AG08396 (cell line): ENCODE results near the gene CYP2E1.
"Not testable (repeated sequence)": the region's sequence is repeated elsewhere in the genome, so short reads cannot be mapped to it uniquely, and the experiment has no call there.

Experiments
- DNase-seq: peaks from one replicate; pipeline ENCODE4 v3.0.0; 2012; ENCODE audit warnings: low spot score, mixed read lengths

Gene CYP2E1

GRCh38 chr10:133528845-133529575 is 1.8 kb downstream of the CYP2E1 start:
- DNase-seq, result no peak

DNA sequence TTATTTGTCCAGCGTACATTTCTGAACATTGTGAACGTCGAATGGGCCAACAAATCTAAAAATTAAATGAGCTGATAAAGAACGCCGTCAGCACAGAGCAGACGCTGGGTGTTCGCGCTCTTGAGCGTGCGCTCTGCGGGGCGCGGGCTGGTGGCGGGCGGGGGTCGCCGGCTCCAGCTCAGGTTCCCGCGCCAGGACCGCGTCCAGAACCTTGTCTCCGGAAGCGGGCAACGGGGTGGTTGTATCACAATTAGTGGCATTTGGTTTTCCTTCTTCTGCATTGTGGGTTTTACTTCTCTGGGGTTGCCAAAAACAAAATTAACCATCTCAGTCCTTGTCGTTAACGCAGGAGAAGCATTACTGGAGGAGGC is 2.4 kb downstream of the CYP2E1 start:
- DNase-seq, result no peak

DNA sequence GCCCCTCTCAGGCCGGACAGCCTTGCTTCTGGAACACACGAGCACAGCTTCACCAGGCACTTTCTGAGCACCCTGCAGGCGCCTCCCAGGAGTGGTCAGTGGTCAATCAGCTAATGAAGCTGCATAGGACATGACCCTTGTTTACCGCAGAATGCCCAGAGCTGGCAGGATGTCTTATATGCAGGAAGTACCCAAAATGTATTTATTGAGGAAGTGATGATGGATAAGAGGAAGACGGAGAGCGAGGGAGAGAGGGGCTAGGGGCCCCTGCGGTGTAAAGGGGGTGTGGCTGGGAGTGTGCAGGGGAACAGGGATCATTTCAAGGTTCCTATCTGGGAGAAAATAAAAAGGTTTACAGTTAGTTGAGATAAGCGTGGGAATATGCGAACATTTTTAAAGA is 3.3 kb downstream of the CYP2E1 start:
- DNase-seq, result no peak

GRCh38 chr10:133532871-133533270 is 5.7 kb downstream of the CYP2E1 start:
- no peak for DNase-seq

GRCh38 chr10:133534417-133534816 is 7.3 kb downstream of the CYP2E1 start:
- DNase-seq, result no peak

GRCh38 chr10:133536198-133536597 is 9.0 kb downstream of the CYP2E1 start:
- no peak for DNase-seq

- DNase-seq, result no peak
These were observed 10.7 kb downstream of the CYP2E1 start for GRCh38 chr10:133537546-133538545.

DNA sequence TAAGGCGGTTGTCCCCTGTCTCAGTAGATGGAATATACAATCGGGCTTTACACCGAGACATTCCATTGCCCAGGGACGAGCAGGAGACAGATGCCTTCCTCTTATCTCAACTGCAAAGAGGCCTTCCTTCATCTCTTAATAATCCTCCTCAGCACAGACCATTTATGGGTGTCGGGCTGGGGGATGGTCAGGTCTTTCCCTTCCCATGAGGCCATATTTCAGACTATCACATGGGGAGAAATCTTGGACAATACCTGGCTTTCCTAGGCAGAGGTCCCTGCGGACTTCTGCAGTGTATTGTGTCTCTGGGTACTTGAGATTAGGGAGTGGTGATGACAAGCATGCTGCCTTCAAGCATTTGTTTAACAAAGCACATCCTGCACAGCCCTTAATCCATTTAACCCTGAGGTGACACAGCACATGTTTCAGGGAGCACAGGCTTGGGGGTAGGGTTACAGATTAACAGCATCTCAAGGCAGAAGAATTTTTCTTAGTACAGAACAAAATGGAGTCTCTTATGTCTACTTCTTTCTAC is 14.3 kb downstream of the CYP2E1 start:
- not testable (repeated sequence) for DNase-seq

DNA sequence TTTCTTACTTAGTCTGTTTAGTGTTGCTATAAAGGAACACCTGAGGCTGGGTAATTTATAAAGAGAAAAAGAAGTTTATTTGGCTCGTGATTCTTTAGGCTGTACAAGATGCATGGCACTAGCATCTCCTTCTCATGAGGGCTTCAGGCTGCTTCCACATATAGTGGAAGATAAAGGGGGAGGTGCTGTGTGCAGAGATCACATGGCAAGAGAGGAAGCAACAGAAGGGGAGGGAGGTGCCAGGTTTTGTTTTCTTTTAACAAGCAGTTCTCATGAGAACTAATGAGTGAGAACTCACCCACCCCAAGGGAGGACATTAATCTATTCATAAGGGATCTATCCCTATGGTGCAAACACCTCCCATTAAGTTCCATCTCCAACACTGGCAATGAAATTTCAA is 17.3 kb downstream of the CYP2E1 start:
- no peak for DNase-seq

GRCh38 chr10:133554600-133554999 is 27.4 kb downstream of the CYP2E1 start:
- no peak for DNase-seq

- no peak for DNase-seq
These were observed 28.4 kb downstream of the CYP2E1 start for GRCh38 chr10:133555521-133555920.

- DNase-seq, result no peak
These were observed 30.2 kb downstream of the CYP2E1 start for GRCh38 chr10:133557381-133557780.

- no peak for DNase-seq
These were observed 32.1 kb downstream of the CYP2E1 start for GRCh38 chr10:133559216-133559615.

- no peak for DNase-seq
These were observed 37.7 kb downstream of the CYP2E1 start for GRCh38 chr10:133564816-133565215.

- peak; percentile 39 for DNase-seq
These were observed 38.5 kb downstream of the CYP2E1 start, which contains the start of gene SYCE1 for GRCh38 chr10:133565441-133566294. SYCE1 (minus strand) TSS chr10:133565583; CDS start chr10:133565529, 54 bp downstream.

DNA sequence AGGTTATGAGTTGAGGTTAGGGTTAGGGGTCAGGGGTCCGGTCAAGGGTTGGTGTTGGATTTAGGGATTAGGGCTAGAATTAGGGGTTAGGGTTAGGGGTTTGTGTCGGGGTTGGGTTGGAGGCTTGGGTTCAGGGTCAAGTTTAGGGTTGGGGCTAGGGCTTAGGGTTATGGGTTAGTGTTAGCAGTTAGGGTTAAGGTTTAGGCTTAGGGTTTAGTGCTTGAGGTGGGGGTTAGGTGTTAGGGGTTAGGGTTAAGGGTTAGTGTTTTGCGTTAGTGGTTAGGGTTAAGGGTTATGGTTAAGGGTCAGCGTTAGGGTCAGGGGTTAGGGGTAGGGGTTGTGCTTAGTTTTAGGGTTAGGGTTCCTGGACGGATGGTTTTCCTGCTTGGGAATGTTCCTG is 40.0 kb downstream of the CYP2E1 start:
- DNase-seq, result no peak

DNA sequence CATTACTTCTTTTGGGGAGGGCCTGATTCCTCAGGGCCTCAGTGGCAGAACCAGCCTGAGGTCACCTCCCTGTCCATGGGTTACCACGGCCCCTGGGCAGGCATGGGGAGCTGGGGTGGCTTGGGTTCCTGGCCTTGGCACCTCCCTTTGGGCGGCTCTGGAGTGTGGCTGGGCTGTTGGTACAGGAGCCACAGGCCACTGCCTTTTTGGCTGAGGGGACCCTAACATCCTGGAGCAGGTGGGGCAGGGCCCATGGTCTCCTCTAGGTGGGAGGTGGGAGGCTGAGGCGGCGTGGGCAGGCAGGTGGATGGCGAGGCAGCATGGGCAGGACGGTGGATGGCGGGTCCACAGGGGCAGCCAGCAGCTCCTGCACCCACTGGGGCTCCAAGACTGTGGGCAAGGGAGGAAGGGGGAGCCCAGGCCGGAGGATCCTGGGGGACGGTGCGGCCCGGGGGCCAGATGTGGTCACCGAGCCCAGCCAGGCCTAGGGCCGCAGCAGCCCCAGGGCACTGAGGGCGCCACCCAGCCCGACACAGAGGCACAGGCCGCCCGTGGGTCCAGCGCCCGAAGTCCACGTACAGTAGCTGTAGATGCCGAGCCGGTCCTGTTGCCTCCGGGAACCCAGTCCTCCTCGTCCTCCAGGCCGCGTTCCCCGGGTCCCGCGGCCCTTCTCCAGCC is 40.6 kb downstream of the CYP2E1 start:
- DNase-seq, result no peak

GRCh38 chr10:133568287-133568614 is 41.1 kb downstream of the CYP2E1 start:
- no peak for DNase-seq

DNA sequence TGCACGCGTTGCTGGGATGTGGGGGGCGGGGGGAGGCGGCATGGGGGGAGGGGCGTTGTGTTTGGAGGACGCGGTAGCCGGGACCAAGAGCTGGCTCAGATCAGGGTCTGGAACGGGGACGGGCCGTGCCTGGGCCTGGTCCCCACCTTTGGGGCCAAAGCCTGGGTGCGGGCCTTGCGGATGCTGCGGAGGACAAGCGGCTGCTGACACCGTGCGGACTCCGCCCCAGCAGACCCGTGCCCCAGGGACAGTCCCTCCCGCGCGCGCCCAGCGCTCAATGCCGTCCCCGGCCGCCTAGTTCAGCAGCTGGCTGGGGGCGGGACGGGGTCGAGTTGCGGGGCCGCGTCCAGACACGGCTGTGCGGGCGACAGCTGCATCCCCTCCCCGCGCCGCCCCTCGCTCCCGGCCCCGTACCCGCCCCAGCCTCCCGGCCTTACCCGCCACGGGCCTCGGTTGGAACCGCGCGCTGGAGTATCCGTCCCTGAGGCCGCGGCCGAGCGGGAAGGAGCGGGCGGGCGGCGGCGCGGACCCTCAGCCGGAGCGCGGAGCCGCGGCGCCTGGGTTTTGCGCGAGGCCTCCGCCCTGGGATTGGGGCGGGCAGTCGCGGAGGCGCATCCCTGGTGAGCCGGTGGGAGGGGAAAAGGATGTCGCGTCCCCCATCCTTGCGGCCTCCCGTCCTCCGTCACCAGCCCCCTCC is 41.8 kb downstream of the CYP2E1 start:
- not testable (repeated sequence) for DNase-seq

- not testable (repeated sequence) for DNase-seq
These were observed 42.6 kb downstream of the CYP2E1 start for GRCh38 chr10:133569801-133570200.

- DNase-seq, result not testable (repeated sequence)
These were observed 44.9 kb downstream of the CYP2E1 start for GRCh38 chr10:133572055-133572454.
